Measurements from ENCODE around the gene GREB1L. TPM values are rescaled to one million over a fixed set of nuclear protein-coding genes. Genes with fewer than 3 reads are reported as not detected.

The GREB1L gene
- total and polyA plus RNA-seq, 9 of the 15 experiments (the other 6 are each of a cell fraction or from before 2014, with no cell fraction given), result 0.03 TPM; not detected in 8

DNA sequence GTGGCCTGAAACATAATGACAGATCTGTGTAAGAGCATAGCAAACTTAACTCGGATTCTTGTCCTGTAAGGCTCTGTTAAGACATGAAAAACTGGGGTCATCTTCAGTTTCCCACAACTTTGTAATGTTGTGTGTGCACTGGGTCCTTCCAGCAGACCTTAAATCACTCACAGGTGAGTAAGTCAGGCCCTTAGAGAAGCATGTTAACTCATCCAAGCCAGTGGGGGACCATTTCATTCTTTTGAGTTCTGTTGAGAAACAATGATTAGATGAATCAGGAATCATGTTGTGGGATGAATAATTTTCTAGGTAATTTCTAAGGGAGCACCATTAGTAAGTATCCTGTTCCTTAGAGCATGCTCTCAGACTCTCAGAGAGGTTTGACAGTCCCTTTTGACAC is 191.4 kb downstream of the GREB1L start:
- no TSS peak for BruUV-seq (replicated peaks)
- Histone ChIP-seq H3K9me3 (replicated peaks; ENCODE audit: control insufficient read depth, insufficient read depth, low read depth, low read length) (no peaks in the 10 kb centered on the region), H3K27me3 (ENCODE audit: control insufficient read depth in 2 of 2, insufficient read depth in 2 of 2, low read length in 2 of 2) (no peaks in the 10 kb centered on the region; a peak in 1 of 5 replicates), H3K4me2 (ENCODE audit: insufficient read depth, low read length) (no peak overlapping the region), H2AFZ (ENCODE audit: low read depth, low read length) (no peak overlapping the region), H4K20me1 (replicated peaks; ENCODE audit: control insufficient read depth, insufficient read depth, low read length) (no peaks in the 10 kb centered on the region), H3K27ac (ENCODE audit: extremely low read depth, low read depth, low read length) (no peak overlapping the region), H3K79me2 (ENCODE audit: control insufficient read depth, insufficient read depth, low read length) (no peaks in the 10 kb centered on the region), H3K36me3 (ENCODE audit: control insufficient read depth, insufficient read depth, low read length) (no peaks in the 10 kb centered on the region), H3K9me1 (ENCODE audit: control insufficient read depth, insufficient read depth, low read length) (no peaks in the 10 kb centered on the region), H3K4me1 (replicated peaks in 1 of 2; ENCODE audit: control insufficient read depth in 2 of 2, insufficient read depth in 2 of 2, low read length in 2 of 2) (no peaks in the 10 kb centered on the region), H3K9ac (ENCODE audit: insufficient read depth in 1 of 2, low read depth in 2 of 2, low read length in 2 of 2) (no peak overlapping the region), H3K4me3 (no peak overlapping the region)
- no peak for DNase-seq (ENCODE audit: extremely low read depth in 1 of 4, low spot score in 3 of 4)
- TF ChIP-seq EZH2 (IDR thresholded peaks at IDR 0.05; ENCODE audit: borderline replicate concordance, low read depth, low read length) (no peak), ZNF830 (CRISPR knock-in tag; IDR thresholded peaks at IDR 0.05) (no peak), SREBF2 (CRISPR knock-in tag; IDR thresholded peaks at IDR 0.05) (no peak), ATF7 (IDR thresholded peaks at IDR 0.05) (no peak)
- no peak for ATAC-seq
- POLR2A ChIA-PET, result no interaction called here
- CTCF ChIA-PET (ENCODE audit: low intra/inter-chr PET ratio), result no interaction called here
- FAIRE-seq, result no peak
- WGBS (ENCODE audit: insufficient coverage, low coverage, missing lambda C conversion rate), result 0% methylated on average over 1 of the region's 1 CpG
- in situ Hi-C loops (cut with MboI) (no loop called here), intact Hi-C loops (cut with micrococcal nuclease) (no loop called here)

GRCh38 chr18:21439431-21439846 is 197.4 kb downstream of the GREB1L start:
- no peaks in the 10 kb centered on the region for H4K20me1 ChIP-seq (replicated peaks; ENCODE audit: control insufficient read depth, insufficient read depth, low read length)
- 0% methylated on average over 4 of the region's 4 CpGs for WGBS (ENCODE audit: insufficient coverage, low coverage, missing lambda C conversion rate)
- H3K79me2 ChIP-seq (ENCODE audit: control insufficient read depth, insufficient read depth, low read length), result no peaks in the 10 kb centered on the region
- no peak overlapping the region for H3K27ac ChIP-seq (ENCODE audit: extremely low read depth, low read depth, low read length)
- BruUV-seq (replicated peaks), result no TSS peak
- no peaks in the 10 kb centered on the region for H3K4me1 ChIP-seq (replicated peaks in 1 of 2; ENCODE audit: control insufficient read depth in 2 of 2, insufficient read depth in 2 of 2, low read length in 2 of 2)
- H3K9me1 ChIP-seq (ENCODE audit: control insufficient read depth, insufficient read depth, low read length), result no peaks in the 10 kb centered on the region
- CTCF ChIA-PET (ENCODE audit: low intra/inter-chr PET ratio), result no interaction called here
- H3K9ac ChIP-seq (ENCODE audit: insufficient read depth in 1 of 2, low read depth in 2 of 2, low read length in 2 of 2), result no peak overlapping the region
- no peak overlapping the region for H3K4me3 ChIP-seq
- in situ Hi-C loops (cut with MboI), result no loop called here
- no peak for ATAC-seq
- DNase-seq (ENCODE audit: extremely low read depth in 1 of 4, low spot score in 3 of 4), result no peak
- no peak for FAIRE-seq
- POLR2A ChIA-PET, result no interaction called here
- no peaks in the 10 kb centered on the region; a peak in 3 of 5 replicates for H3K27me3 ChIP-seq (ENCODE audit: control insufficient read depth in 2 of 2, insufficient read depth in 2 of 2, low read length in 2 of 2)
- intact Hi-C loops (cut with micrococcal nuclease), result no loop called here
- H3K4me2 ChIP-seq (ENCODE audit: insufficient read depth, low read length), result no peak overlapping the region
- H3K9me3 ChIP-seq (replicated peaks; ENCODE audit: control insufficient read depth, insufficient read depth, low read depth, low read length), result no peaks in the 10 kb centered on the region
- H2AFZ ChIP-seq (ENCODE audit: low read depth, low read length), result no peak overlapping the region
- no peaks in the 10 kb centered on the region for H3K36me3 ChIP-seq (ENCODE audit: control insufficient read depth, insufficient read depth, low read length)
- TF ChIP-seq ZBTB8A (IDR thresholded peaks at IDR 0.05; ENCODE audit: partially characterized antibody) (no peak), CBFA2T2 (conservative IDR thresholded peaks at IDR 0.05) (no peak), ETS2 (tag; IDR thresholded peaks at IDR 0.05; ENCODE audit: borderline replicate concordance, poor library complexity, severe bottlenecking) (no peak), RBM39 (optimal IDR thresholded peaks at IDR 0.05; ENCODE audit: low read depth, low read length) (no peak), FOS (IDR thresholded peaks at IDR 0.05; ENCODE audit: extremely low read depth, insufficient read length) (no peak), DDX20 (tag; IDR thresholded peaks at IDR 0.05; ENCODE audit: low read depth) (no peak), EWSR1 (IDR thresholded peaks at IDR 0.05; ENCODE audit: borderline replicate concordance, low read depth, partially characterized antibody) (no peak), TBP (optimal IDR thresholded peaks at IDR 0.05; ENCODE audit: low read depth, low read length) (no peak), SMAD1 (IDR thresholded peaks at IDR 0.05; ENCODE audit: low read depth, low read length, partially characterized antibody) (no peak)
- TF ChIP-seq, protein P1, sequence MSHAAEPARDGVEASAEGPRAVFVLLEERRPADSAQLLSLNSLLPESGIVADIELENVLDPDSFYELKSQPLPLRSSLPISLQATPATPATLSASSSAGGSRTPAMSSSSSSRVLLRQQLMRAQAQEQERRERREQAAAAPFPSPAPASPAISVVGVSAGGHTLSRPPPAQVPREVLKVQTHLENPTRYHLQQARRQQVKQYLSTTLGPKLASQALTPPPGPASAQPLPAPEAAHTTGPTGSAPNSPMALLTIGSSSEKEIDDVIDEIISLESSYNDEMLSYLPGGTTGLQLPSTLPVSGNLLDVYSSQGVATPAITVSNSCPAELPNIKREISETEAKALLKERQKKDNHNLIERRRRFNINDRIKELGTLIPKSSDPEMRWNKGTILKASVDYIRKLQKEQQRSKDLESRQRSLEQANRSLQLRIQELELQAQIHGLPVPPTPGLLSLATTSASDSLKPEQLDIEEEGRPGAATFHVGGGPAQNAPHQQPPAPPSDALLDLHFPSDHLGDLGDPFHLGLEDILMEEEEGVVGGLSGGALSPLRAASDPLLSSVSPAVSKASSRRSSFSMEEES (CRISPR knock-in tag; IDR thresholded peaks at IDR 0.05), result no peak
